Loucy (cell line): ENCODE results near the gene LTBP1.

Experiments
- H2AFZ ChIP-seq: fragments of 200-600 bp; sonication (generic); 2 replicates; pipeline ENCODE4 v1.6.0; 2016; ENCODE audit warnings: antibody characterized with exemption, mild to moderate bottlenecking, low read length, moderate library complexity
- H3F3A ChIP-seq: fragments of 200-600 bp; 2 replicates; pipeline ENCODE4 v1.6.0; 2016; ENCODE audit warnings: antibody characterized with exemption, low read depth, mild to moderate bottlenecking
- H3K27me3 ChIP-seq: fragments of 200-600 bp; sonication (generic); 2 replicates; pipeline ENCODE4 v1.6.1; 2014; ENCODE audit warnings: low read length, mild to moderate bottlenecking; ENCODE audit not compliant: insufficient read depth, poor library complexity, severe bottlenecking
- H3K36me3 ChIP-seq: fragments of 200-600 bp; sonication (generic); 2 replicates; pipeline ENCODE4 v1.6.1; 2016; ENCODE audit warnings: low read length; ENCODE audit not compliant: insufficient read depth
- H3K4me1 ChIP-seq: fragments of 200-600 bp; sonication (generic); 2 replicates; pipeline ENCODE4 v1.5.1; 2014; ENCODE audit warnings: low read length, mild to moderate bottlenecking; ENCODE audit not compliant: insufficient read depth, poor library complexity, severe bottlenecking
- H3K4me2 ChIP-seq: fragments of 200-600 bp; sonication (generic); 2 replicates; pipeline ENCODE4 v1.6.0; 2014; ENCODE audit warnings: antibody characterized with exemption, low read length, low read depth, mild to moderate bottlenecking; ENCODE audit not compliant: poor library complexity, severe bottlenecking
- H3K4me3 ChIP-seq: fragments of 200-600 bp; sonication (generic); 2 replicates; pipeline ENCODE4 v1.5.1; 2014; ENCODE audit warnings: low read length, mild to moderate bottlenecking, mixed read lengths; ENCODE audit not compliant: poor library complexity, severe bottlenecking
- H3K79me2 ChIP-seq: fragments of 200-600 bp; sonication (generic); 2 replicates; pipeline ENCODE4 v1.6.1; 2014; ENCODE audit warnings: low read length; ENCODE audit not compliant: insufficient read depth
- H3K9ac ChIP-seq: fragments of 200-600 bp; sonication (generic); 2 replicates; pipeline ENCODE4 v1.6.0; 2014; ENCODE audit warnings: mild to moderate bottlenecking, low read depth, low read length, moderate library complexity; ENCODE audit not compliant: poor library complexity, severe bottlenecking
- H3K9me2 ChIP-seq: fragments of 200-600 bp; sonication (generic); replicated peaks from 2 replicates; pipeline ENCODE4 v1.6.1; 2016; ENCODE audit warnings: low read depth, low read length, mixed read lengths
- H3K9me3 ChIP-seq: fragments of 200-600 bp; sonication (generic); 2 replicates; pipeline ENCODE4 v1.6.1; 2014; ENCODE audit warnings: mild to moderate bottlenecking, antibody characterized with exemption, low read length, low read depth; ENCODE audit not compliant: insufficient read depth
- H4K20me1 ChIP-seq: fragments of 200-600 bp; sonication (generic); 2 replicates; pipeline ENCODE4 v1.6.0; 2014; ENCODE audit warnings: antibody characterized with exemption, low read length, mild to moderate bottlenecking; ENCODE audit not compliant: insufficient read depth, poor library complexity, severe bottlenecking
- EZH2phosphoT487 ChIP-seq: fragments of 200-600 bp; IDR thresholded peaks from 2 replicates; pipeline ENCODE4 v1.6.1; 2018; ENCODE audit warnings: antibody characterized with exemption, mild to moderate bottlenecking, moderate library complexity, borderline replicate concordance
- TF ChIP-seq, protein P1 (sequence below): fragments of 200-600 bp; sonication (generic); conservative IDR thresholded peaks from 2 replicates; pipeline ENCODE4 v1.5.1; 2014; ENCODE audit warnings: mild to moderate bottlenecking, antibody characterized with exemption, low read length

Gene LTBP1

DNA sequence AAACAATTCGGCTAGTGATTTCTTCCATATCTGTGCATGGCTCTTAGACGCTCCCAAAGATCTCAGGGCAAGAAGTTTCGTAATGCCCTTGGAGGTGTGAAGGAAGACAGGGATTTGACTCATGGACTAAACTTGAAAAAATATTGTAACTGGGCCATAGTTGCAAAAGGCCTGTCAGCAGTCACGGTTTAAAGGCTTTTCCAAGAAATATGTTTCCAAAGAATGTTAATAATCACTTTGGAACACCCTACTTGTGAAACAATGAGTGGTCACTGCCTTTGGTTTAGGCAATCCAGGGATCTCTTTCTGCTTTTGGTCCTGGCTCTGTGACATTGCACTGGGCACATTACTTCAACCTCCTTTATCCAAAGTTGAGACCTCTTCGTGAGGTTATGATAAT lies 427.2 kb downstream of the LTBP1 start:
- no peaks in the 10 kb centered on the region for H3K27me3 ChIP-seq
- no peak overlapping the region for H3K4me2 ChIP-seq
- H3K36me3 ChIP-seq, result no peaks in the 10 kb centered on the region
- H4K20me1 ChIP-seq, result no peaks in the 10 kb centered on the region
- peaks cover 3% of the 10 kb centered on the region for H3K4me1 ChIP-seq
- no peaks in the 10 kb centered on the region for H3K9me3 ChIP-seq
- H3K79me2 ChIP-seq, result no peaks in the 10 kb centered on the region
- H3K4me3 ChIP-seq, result no peak overlapping the region
- TF ChIP-seq, protein P1, sequence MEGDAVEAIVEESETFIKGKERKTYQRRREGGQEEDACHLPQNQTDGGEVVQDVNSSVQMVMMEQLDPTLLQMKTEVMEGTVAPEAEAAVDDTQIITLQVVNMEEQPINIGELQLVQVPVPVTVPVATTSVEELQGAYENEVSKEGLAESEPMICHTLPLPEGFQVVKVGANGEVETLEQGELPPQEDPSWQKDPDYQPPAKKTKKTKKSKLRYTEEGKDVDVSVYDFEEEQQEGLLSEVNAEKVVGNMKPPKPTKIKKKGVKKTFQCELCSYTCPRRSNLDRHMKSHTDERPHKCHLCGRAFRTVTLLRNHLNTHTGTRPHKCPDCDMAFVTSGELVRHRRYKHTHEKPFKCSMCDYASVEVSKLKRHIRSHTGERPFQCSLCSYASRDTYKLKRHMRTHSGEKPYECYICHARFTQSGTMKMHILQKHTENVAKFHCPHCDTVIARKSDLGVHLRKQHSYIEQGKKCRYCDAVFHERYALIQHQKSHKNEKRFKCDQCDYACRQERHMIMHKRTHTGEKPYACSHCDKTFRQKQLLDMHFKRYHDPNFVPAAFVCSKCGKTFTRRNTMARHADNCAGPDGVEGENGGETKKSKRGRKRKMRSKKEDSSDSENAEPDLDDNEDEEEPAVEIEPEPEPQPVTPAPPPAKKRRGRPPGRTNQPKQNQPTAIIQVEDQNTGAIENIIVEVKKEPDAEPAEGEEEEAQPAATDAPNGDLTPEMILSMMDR, result no peak
- TF ChIP-seq EZH2phosphoT487, result no peak
- H3K9ac ChIP-seq, result no peak overlapping the region
- no peaks in the 10 kb centered on the region for H3K9me2 ChIP-seq
- no peak overlapping the region for H2AFZ ChIP-seq
- no peaks in the 10 kb centered on the region for H3F3A ChIP-seq

DNA sequence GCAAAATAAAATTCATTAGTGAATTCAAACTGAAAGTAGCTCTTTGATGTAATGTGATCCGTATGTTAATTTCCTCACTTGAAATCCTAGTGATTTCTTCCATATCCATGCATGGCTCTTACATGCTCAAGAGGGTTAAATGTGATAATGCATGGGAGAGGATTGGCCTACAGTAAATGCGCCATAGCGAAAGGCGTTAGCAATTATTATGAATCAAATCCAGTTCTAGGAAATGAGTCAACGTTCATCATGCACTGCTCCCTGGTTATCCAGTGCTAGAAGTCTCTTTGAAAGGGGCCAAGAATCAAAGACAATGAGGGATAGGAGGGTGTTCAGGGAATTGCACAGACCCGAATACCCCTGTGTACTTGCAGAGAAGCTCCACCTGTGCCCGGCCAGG lies 428.3 kb downstream of the LTBP1 start:
- Histone ChIP-seq H3K27me3 (no peaks in the 10 kb centered on the region), H3F3A (no peaks in the 10 kb centered on the region), H4K20me1 (no peaks in the 10 kb centered on the region), H3K79me2 (no peaks in the 10 kb centered on the region), H3K9me2 (no peaks in the 10 kb centered on the region), H3K4me3 (no peak overlapping the region), H3K9me3 (no peaks in the 10 kb centered on the region), H2AFZ (no peak overlapping the region), H3K36me3 (no peaks in the 10 kb centered on the region), H3K4me2 (no peak overlapping the region), H3K9ac (no peak overlapping the region), H3K4me1 (peaks cover 3% of the 10 kb centered on the region)
- TF ChIP-seq EZH2phosphoT487, result no peak
- TF ChIP-seq, protein P1, result no peak

DNA sequence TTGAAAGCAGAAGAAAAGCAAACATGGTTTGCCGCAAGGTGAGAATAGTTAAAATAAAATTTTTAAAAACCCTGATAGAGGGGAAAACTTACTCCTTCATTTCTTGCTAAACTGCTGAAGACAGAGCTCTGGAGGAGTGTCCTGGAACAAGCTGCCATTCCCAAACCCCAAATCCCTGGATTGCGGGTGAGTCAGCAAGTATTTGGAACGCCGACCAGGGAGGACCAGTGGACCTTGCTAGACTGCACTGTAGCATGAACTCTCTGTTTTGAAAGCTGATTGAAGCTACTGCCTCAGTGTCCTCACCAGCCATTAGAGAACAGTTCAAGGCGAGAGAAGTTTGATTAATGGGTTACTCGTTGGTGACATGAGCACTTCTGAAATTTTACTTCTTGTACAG lies 430.3 kb downstream of the LTBP1 start:
- TF ChIP-seq, protein P1, result no peak
- TF ChIP-seq EZH2phosphoT487, result no peak
- no peaks in the 10 kb centered on the region for H4K20me1 ChIP-seq
- H2AFZ ChIP-seq, result no peak overlapping the region
- no peaks in the 10 kb centered on the region for H3K9me3 ChIP-seq
- no peaks in the 10 kb centered on the region for H3K27me3 ChIP-seq
- H3K9me2 ChIP-seq, result no peaks in the 10 kb centered on the region
- H3K79me2 ChIP-seq, result no peaks in the 10 kb centered on the region
- H3K4me1 ChIP-seq, result peaks cover 14% of the 10 kb centered on the region
- H3K9ac ChIP-seq, result no peak overlapping the region
- H3K4me3 ChIP-seq, result no peak overlapping the region
- H3F3A ChIP-seq, result no peaks in the 10 kb centered on the region
- H3K36me3 ChIP-seq, result no peaks in the 10 kb centered on the region
- no peak overlapping the region for H3K4me2 ChIP-seq
